ENCODE measurements around the gene UBE2J1. TPM values are rescaled to one million over a fixed set of nuclear protein-coding genes. Genes with fewer than 3 reads are reported as not detected.

Gene UBE2J1
- total RNA-seq, 1 donor from 2014 or later: 93.3 TPM

GRCh38 chr6:89330910-89331309 is 21.6 kb downstream of the UBE2J1 start:
- TF ChIP-seq CTCF (IDR thresholded peaks at IDR 0.05; ENCODE audit: insufficient read depth, low read depth, low read length): no peak
- TF ChIP-seq EZH2 (IDR thresholded peaks at IDR 0.05; ENCODE audit: insufficient read depth, low read length): no peak
- H3K9ac ChIP-seq (ENCODE audit: low read length): no peak overlapping the region
- no peak overlapping the region for H3K27ac Mint-ChIP-seq (ENCODE audit: unreplicated experiment)
- no peak overlapping the region for H3K27ac ChIP-seq (ENCODE audit: low read depth, low read length)
- no peaks in the 10 kb centered on the region for H3K79me2 ChIP-seq (ENCODE audit: insufficient read depth, low read length)
- DNase-seq (ENCODE audit: low read depth) (no peak), FAIRE-seq (no peak)
- peaks cover 30% of the 10 kb centered on the region for H4K20me1 ChIP-seq (ENCODE audit: insufficient read depth, low read length)
- no peak overlapping the region for H3K4me3 ChIP-seq (ENCODE audit: insufficient read depth, low read depth, low read length)
- no peaks in the 10 kb centered on the region for H3K4me1 ChIP-seq (ENCODE audit: insufficient read depth, low read length)
- no peak overlapping the region for H3K4me3 Mint-ChIP-seq (ENCODE audit: unreplicated experiment)
- no peaks in the 10 kb centered on the region for H3K27me3 ChIP-seq (ENCODE audit: insufficient read depth, low read length)
- no peaks in the 10 kb centered on the region for H3K4me1 Mint-ChIP-seq (ENCODE audit: low read depth, unreplicated experiment)
- peaks cover 54% of the 10 kb centered on the region for H3K36me3 ChIP-seq (ENCODE audit: insufficient read depth, low read length)
- no peak overlapping the region for H2AFZ ChIP-seq (ENCODE audit: low read depth, low read length)
- H3K4me2 ChIP-seq (ENCODE audit: low read length): no peak overlapping the region
- no peaks in the 10 kb centered on the region for H3K27me3 Mint-ChIP-seq (ENCODE audit: low read depth, unreplicated experiment)
- H3K9me3 Mint-ChIP-seq (ENCODE audit: unreplicated experiment): no peaks in the 10 kb centered on the region
- H3K36me3 Mint-ChIP-seq (ENCODE audit: low read depth, unreplicated experiment): peaks cover 17% of the 10 kb centered on the region
- H3K9me3 ChIP-seq (ENCODE audit: insufficient read depth, low read depth, low read length): no peaks in the 10 kb centered on the region

DNA sequence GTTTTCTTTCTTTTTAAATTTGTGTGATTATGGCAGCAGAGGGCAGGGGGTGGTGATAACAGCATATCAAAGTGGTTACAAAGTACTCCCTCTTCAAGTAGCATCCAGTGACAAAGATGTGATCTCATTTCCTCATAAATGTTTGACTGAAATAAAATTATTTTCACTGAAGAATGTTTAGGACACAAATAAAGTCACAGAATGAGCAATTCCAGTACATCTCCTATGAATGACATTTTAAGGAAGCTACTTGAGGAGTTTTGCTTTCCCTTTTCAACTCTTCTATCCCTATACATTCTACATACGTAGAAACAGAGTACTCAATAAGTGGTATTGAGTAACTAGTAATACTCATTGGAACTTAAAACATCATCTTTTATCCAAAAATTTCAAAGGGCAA is 23.5 kb downstream of the UBE2J1 start:
- TF ChIP-seq CTCF (IDR thresholded peaks at IDR 0.05; ENCODE audit: insufficient read depth, low read depth, low read length) (no peak), EZH2 (IDR thresholded peaks at IDR 0.05; ENCODE audit: insufficient read depth, low read length) (no peak)
- H3K9ac ChIP-seq (ENCODE audit: low read length): no peak overlapping the region
- Mint-ChIP-seq H3K36me3 (ENCODE audit: low read depth, unreplicated experiment) (peaks cover 19% of the 10 kb centered on the region), H3K4me1 (ENCODE audit: low read depth, unreplicated experiment) (peaks cover 3% of the 10 kb centered on the region), H3K27ac (ENCODE audit: unreplicated experiment) (no peak overlapping the region), H3K4me3 (ENCODE audit: unreplicated experiment) (no peak overlapping the region), H3K27me3 (ENCODE audit: low read depth, unreplicated experiment) (no peaks in the 10 kb centered on the region), H3K9me3 (ENCODE audit: unreplicated experiment) (no peaks in the 10 kb centered on the region)
- DNase-seq (ENCODE audit: low read depth) (no peak), FAIRE-seq (no peak)
- H3K27me3 ChIP-seq (ENCODE audit: insufficient read depth, low read length): no peaks in the 10 kb centered on the region
- H3K9me3 ChIP-seq (ENCODE audit: insufficient read depth, low read depth, low read length): no peaks in the 10 kb centered on the region
- peaks cover 47% of the 10 kb centered on the region for H3K36me3 ChIP-seq (ENCODE audit: insufficient read depth, low read length)
- H2AFZ ChIP-seq (ENCODE audit: low read depth, low read length): no peak overlapping the region
- H3K79me2 ChIP-seq (ENCODE audit: insufficient read depth, low read length): no peaks in the 10 kb centered on the region
- H3K4me3 ChIP-seq (ENCODE audit: insufficient read depth, low read depth, low read length): no peak overlapping the region
- no peak overlapping the region for H3K27ac ChIP-seq (ENCODE audit: low read depth, low read length)
- H3K4me2 ChIP-seq (ENCODE audit: low read length): no peak overlapping the region
- peaks cover 30% of the 10 kb centered on the region for H4K20me1 ChIP-seq (ENCODE audit: insufficient read depth, low read length)
- H3K4me1 ChIP-seq (ENCODE audit: insufficient read depth, low read length): no peaks in the 10 kb centered on the region

- TF ChIP-seq EZH2 (IDR thresholded peaks at IDR 0.05; ENCODE audit: insufficient read depth, low read length) (no peak), CTCF (IDR thresholded peaks at IDR 0.05; ENCODE audit: insufficient read depth, low read depth, low read length) (no peak)
- Histone ChIP-seq H3K27me3 (ENCODE audit: insufficient read depth, low read length) (no peaks in the 10 kb centered on the region), H3K4me2 (ENCODE audit: low read length) (no peak overlapping the region), H3K4me1 (ENCODE audit: insufficient read depth, low read length) (no peaks in the 10 kb centered on the region), H3K9me3 (ENCODE audit: insufficient read depth, low read depth, low read length) (no peaks in the 10 kb centered on the region), H3K27ac (ENCODE audit: low read depth, low read length) (no peak overlapping the region), H4K20me1 (ENCODE audit: insufficient read depth, low read length) (peaks cover 11% of the 10 kb centered on the region), H3K36me3 (ENCODE audit: insufficient read depth, low read length) (peaks cover 14% of the 10 kb centered on the region), H2AFZ (ENCODE audit: low read depth, low read length) (no peak overlapping the region), H3K4me3 (ENCODE audit: insufficient read depth, low read depth, low read length) (no peak overlapping the region), H3K9ac (ENCODE audit: low read length) (no peak overlapping the region), H3K79me2 (ENCODE audit: insufficient read depth, low read length) (no peaks in the 10 kb centered on the region)
- DNase-seq (ENCODE audit: low read depth) (no peak), FAIRE-seq (no peak)
- Mint-ChIP-seq H3K36me3 (ENCODE audit: low read depth, unreplicated experiment) (peaks cover 18% of the 10 kb centered on the region), H3K9me3 (ENCODE audit: unreplicated experiment) (no peaks in the 10 kb centered on the region), H3K27ac (ENCODE audit: unreplicated experiment) (no peak overlapping the region), H3K4me1 (ENCODE audit: low read depth, unreplicated experiment) (peaks cover 15% of the 10 kb centered on the region), H3K27me3 (ENCODE audit: low read depth, unreplicated experiment) (no peaks in the 10 kb centered on the region), H3K4me3 (ENCODE audit: unreplicated experiment) (no peak overlapping the region)
Measured at GRCh38 chr6:89324304-89324703, 28.2 kb downstream of the UBE2J1 start.
